Measurements from ENCODE around the gene FBXO42. TPM values are rescaled to one million over a fixed set of nuclear protein-coding genes. Genes with fewer than 3 reads are reported as not detected.

FBXO42 gene
- total and polyA plus RNA-seq, 2 of the 13 experiments (the other 11 are each of a cell fraction or from before 2014, with no cell fraction given), result 7.6 to 17.5 TPM

GRCh38 chr1:16351994-16352841 lies at the start of gene FBXO42 (continued):
- TF ChIP-seq, protein P1, sequence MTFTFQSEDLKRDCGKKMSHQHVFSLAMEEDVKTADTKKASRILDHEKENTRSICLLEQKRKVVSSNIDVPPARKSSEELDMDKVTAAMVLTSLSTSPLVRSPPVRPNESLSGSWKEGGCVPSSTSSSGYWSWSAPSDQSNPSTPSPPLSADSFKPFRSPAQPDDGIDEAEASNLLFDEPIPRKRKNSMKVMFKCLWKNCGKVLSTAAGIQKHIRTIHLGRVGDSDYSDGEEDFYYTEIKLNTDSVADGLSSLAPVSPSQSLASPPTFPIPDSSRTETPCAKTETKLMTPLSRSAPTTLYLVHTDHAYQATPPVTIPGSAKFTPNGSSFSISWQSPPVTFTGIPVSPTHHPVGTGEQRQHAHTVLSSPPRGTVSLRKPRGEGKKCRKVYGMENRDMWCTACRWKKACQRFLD (CRISPR knock-in tag; IDR thresholded peaks at IDR 0.05; ENCODE audit: borderline replicate concordance), result no peak
- TF ChIP-seq ZSCAN9 (CRISPR knock-in tag; IDR thresholded peaks at IDR 0.05; ENCODE audit: borderline replicate concordance) (peak; percentile 28; the same call in 1 of the 2 replicates), ZNF205 (CRISPR knock-in tag; IDR thresholded peaks at IDR 0.05) (peak; percentile 95), ZNF557 (CRISPR knock-in tag; IDR thresholded peaks at IDR 0.05) (peak; percentile 53; the same call in 1 of the 2 replicates), NFKB2 (CRISPR knock-in tag; IDR thresholded peaks at IDR 0.05; ENCODE audit: borderline replicate concordance) (peak; percentile 79; the same call in 1 of the 2 replicates), ZNF260 (CRISPR knock-in tag; IDR thresholded peaks at IDR 0.05; ENCODE audit: borderline replicate concordance, low read depth) (0 out of 2 replicates have a peak, but pooled peaks have one; percentile 59), FOXJ3 (CRISPR knock-in tag; IDR thresholded peaks at IDR 0.05; ENCODE audit: borderline replicate concordance) (0 out of 2 replicates have a peak, but pooled peaks have one; percentile 26), ZNF616 (CRISPR knock-in tag; IDR thresholded peaks at IDR 0.05; ENCODE audit: low read depth) (0 out of 2 replicates have a peak, but pooled peaks have one; percentile 81), AGO2 (optimal IDR thresholded peaks at IDR 0.05; ENCODE audit: low read depth, low read length) (peak; percentile 66), ZHX1 (CRISPR knock-in tag; IDR thresholded peaks at IDR 0.05; ENCODE audit: low read depth) (peak; percentile 76; the same call in 1 of the 2 replicates), TOPORS (CRISPR knock-in tag; IDR thresholded peaks at IDR 0.05) (peak; percentile 82; the same call in 1 of the 2 replicates), ARID5B (CRISPR knock-in tag; IDR thresholded peaks at IDR 0.05) (0 out of 2 replicates have a peak, but pooled peaks have one; percentile 9), NFE2 (CRISPR knock-in tag; IDR thresholded peaks at IDR 0.05) (no peak), ZNF781 (CRISPR knock-in tag; IDR thresholded peaks at IDR 0.05; ENCODE audit: borderline replicate concordance, not compliant biosample characterization) (no peak), CHCHD3 (CRISPR knock-in tag; IDR thresholded peaks at IDR 0.05) (0 out of 2 replicates have a peak, but pooled peaks have one; percentile 52), RFXANK (CRISPR knock-in tag; IDR thresholded peaks at IDR 0.05) (0 out of 2 replicates have a peak, but pooled peaks have one; percentile 76), ELF3 (CRISPR knock-in tag; IDR thresholded peaks at IDR 0.05) (peak; percentile 25; the same call in 1 of the 2 replicates), SNAPC2 (CRISPR knock-in tag; IDR thresholded peaks at IDR 0.05) (peak; percentile 88)
- TF ChIP-seq, protein P2, sequence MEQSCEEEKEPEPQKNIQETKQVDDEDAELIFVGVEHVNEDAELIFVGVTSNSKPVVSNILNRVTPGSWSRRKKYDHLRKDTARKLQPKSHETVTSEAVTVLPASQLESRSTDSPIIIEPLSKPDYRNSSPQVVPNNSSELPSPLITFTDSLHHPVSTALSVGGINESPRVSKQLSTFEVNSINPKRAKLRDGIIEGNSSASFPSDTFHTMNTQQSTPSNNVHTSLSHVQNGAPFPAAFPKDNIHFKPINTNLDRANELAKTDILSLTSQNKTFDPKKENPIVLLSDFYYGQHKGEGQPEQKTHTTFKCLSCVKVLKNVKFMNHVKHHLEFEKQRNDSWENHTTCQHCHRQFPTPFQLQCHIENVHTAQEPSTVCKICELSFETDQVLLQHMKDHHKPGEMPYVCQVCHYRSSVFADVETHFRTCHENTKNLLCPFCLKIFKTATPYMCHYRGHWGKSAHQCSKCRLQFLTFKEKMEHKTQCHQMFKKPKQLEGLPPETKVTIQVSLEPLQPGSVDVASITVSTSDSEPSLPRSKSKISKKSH (CRISPR knock-in tag; IDR thresholded peaks at IDR 0.05; ENCODE audit: borderline replicate concordance), result peak; percentile 58; the same call in 1 of the 2 replicates
